H9 (cell line): ENCODE measurements around the gene PSMB3. TPM values are rescaled to one million over a fixed set of nuclear protein-coding genes. Genes with fewer than 3 reads are reported as not detected.

Experiments used
- DNase-seq: peaks from one replicate; pipeline ENCODE4 v3.0.0-alpha.2; 2017
- H2AFZ ChIP-seq: one replicate; pipeline ENCODE4 v1.6.1; 2013; ENCODE audit warnings: mild to moderate bottlenecking, low read length, control low read depth, moderate library complexity
- H2AK5ac ChIP-seq: 2 replicates; pipeline ENCODE4 v1.6.1; 2013; ENCODE audit warnings: low read length, control low read depth, mixed read lengths; ENCODE audit not compliant: insufficient read length
- H2BK120ac ChIP-seq: one replicate; pipeline ENCODE4 v1.6.1; 2013; ENCODE audit warnings: low read depth, mild to moderate bottlenecking, low read length, control low read depth, inconsistent platforms; ENCODE audit not compliant: poor library complexity, severe bottlenecking
- H2BK12ac ChIP-seq: 2 replicates; pipeline ENCODE4 v1.6.1; 2013; ENCODE audit warnings: low read length, control low read depth, mixed read lengths, low read depth; ENCODE audit not compliant: insufficient read length
- H2BK15ac ChIP-seq: 2 replicates; pipeline ENCODE4 v1.6.1; 2013; ENCODE audit warnings: low read depth, low read length, control low read depth
- H2BK20ac ChIP-seq: one replicate; pipeline ENCODE4 v1.6.1; 2013; ENCODE audit warnings: low read depth, mild to moderate bottlenecking, low read length, control low read depth, inconsistent platforms; ENCODE audit not compliant: poor library complexity, severe bottlenecking
- H2BK5ac ChIP-seq: 2 replicates; pipeline ENCODE4 v1.6.1; 2013; ENCODE audit warnings: low read length, control low read depth, mixed read lengths; ENCODE audit not compliant: insufficient read length
- H3K14ac ChIP-seq: 2 replicates; pipeline ENCODE4 v1.6.1; 2013; ENCODE audit warnings: low read length, control low read depth; ENCODE audit not compliant: insufficient read depth
- H3K18ac ChIP-seq: 2 replicates; pipeline ENCODE4 v1.6.1; 2013; ENCODE audit warnings: low read depth, mild to moderate bottlenecking, mixed read lengths, low read length, control low read depth; ENCODE audit not compliant: insufficient read length
- H3K23ac ChIP-seq: 2 replicates; pipeline ENCODE4 v1.6.1; 2013; ENCODE audit warnings: low read length, control low read depth, mixed read lengths, low read depth; ENCODE audit not compliant: insufficient read length
- H3K23me2 ChIP-seq: 2 replicates; pipeline ENCODE4 v1.6.1; 2013; ENCODE audit warnings: low read depth, mild to moderate bottlenecking, mixed read lengths, low read length, control low read depth; ENCODE audit not compliant: insufficient read length, poor library complexity, severe bottlenecking
- H3K27ac ChIP-seq: 2 replicates; pipeline ENCODE4 v1.5.1; 2013; ENCODE audit warnings: low read length, control low read depth, mixed read lengths, low read depth; ENCODE audit not compliant: insufficient read length
- H3K27me3 ChIP-seq: 2 replicates; pipeline ENCODE4 v1.6.1; 2013; ENCODE audit warnings: low read length, control low read depth, inconsistent platforms; ENCODE audit not compliant: insufficient read depth
- H3K4ac ChIP-seq: 2 replicates; pipeline ENCODE4 v1.6.1; 2013; ENCODE audit warnings: low read depth, mild to moderate bottlenecking, control low read depth, inconsistent platforms, low read length, moderate library complexity
- H3K4me1 ChIP-seq: 2 replicates; pipeline ENCODE4 v1.6.1; 2013; ENCODE audit warnings: low read length, control low read depth, inconsistent platforms; ENCODE audit not compliant: insufficient read depth
- H3K4me2 ChIP-seq: 2 replicates; pipeline ENCODE4 v1.6.1; 2013; ENCODE audit warnings: low read length, control low read depth, mixed read lengths; ENCODE audit not compliant: insufficient read length, insufficient read depth
- H3K56ac ChIP-seq: 2 replicates; pipeline ENCODE4 v1.6.1; 2013; ENCODE audit warnings: low read depth, mild to moderate bottlenecking, mixed read lengths, low read length, control low read depth; ENCODE audit not compliant: insufficient read length
- H3K79me1 ChIP-seq: 2 replicates; pipeline ENCODE4 v1.6.1; 2013; ENCODE audit warnings: low read depth, mild to moderate bottlenecking, moderate library complexity, low read length, control low read depth, inconsistent platforms; ENCODE audit not compliant: insufficient read depth, poor library complexity, severe bottlenecking
- H3K79me2 ChIP-seq: 2 replicates; pipeline ENCODE4 v1.6.1; 2013; ENCODE audit warnings: low read length, control low read depth, inconsistent platforms; ENCODE audit not compliant: insufficient read depth
- H3K9ac ChIP-seq: 2 replicates; pipeline ENCODE4 v1.6.1; 2013; ENCODE audit warnings: low read length, control low read depth, mixed read lengths; ENCODE audit not compliant: insufficient read length; ENCODE audit errors: extremely low read depth
- H3K9me3 ChIP-seq: one replicate; pipeline ENCODE4 v1.6.1; 2013; ENCODE audit warnings: low read depth, low read length, inconsistent platforms; ENCODE audit not compliant: control insufficient read depth
- H3T11ph ChIP-seq: one replicate; pipeline ENCODE4 v1.6.1; 2013; ENCODE audit warnings: mild to moderate bottlenecking, low read length, control low read depth, inconsistent platforms
- H4K20me1 ChIP-seq: one replicate; pipeline ENCODE4 v1.6.1; 2013; ENCODE audit not compliant: control insufficient read depth, insufficient read length, insufficient read depth
- H4K5ac ChIP-seq: 2 replicates; pipeline ENCODE4 v1.6.1; 2013; ENCODE audit warnings: low read depth, mild to moderate bottlenecking, mixed read lengths, low read length, control low read depth; ENCODE audit not compliant: insufficient read length
- H4K8ac ChIP-seq: replicated peaks from 2 replicates; pipeline ENCODE4 v1.6.1; 2013; ENCODE audit warnings: low read length, control low read depth, mixed read lengths, low read depth; ENCODE audit not compliant: insufficient read length
- H4K91ac ChIP-seq: 2 replicates; pipeline ENCODE4 v1.6.1; 2013; ENCODE audit warnings: low read depth, mild to moderate bottlenecking, moderate library complexity, mixed read lengths, low read length, control low read depth; ENCODE audit not compliant: insufficient read length
- H3K27ac Mint-ChIP-seq, 3 experiments: 2 replicates in 2 of 3; 3 replicates in 1 of 3; pipeline ENCODE4 v1.8.0; 2020 to 2021; ENCODE audit warnings: mixed read lengths in 3 of 3, mild to moderate bottlenecking in 1 of 3, moderate library complexity in 1 of 3
- H3K27me3 Mint-ChIP-seq: 2 replicates; pipeline ENCODE4 v1.8.0; 2021; ENCODE audit warnings: low read depth, mild to moderate bottlenecking, moderate library complexity, mixed read lengths
- H3K36me3 Mint-ChIP-seq, 3 experiments: 2 replicates in 2 of 3; 3 replicates in 1 of 3; pipeline ENCODE4 v1.8.0; 2020 to 2021; ENCODE audit warnings: low read depth in 3 of 3, mixed read lengths in 3 of 3; ENCODE audit not compliant: insufficient read depth in 1 of 3
- H3K4me1 Mint-ChIP-seq, 2 experiments: 2 replicates each; pipeline ENCODE4 v1.8.0; 2020; ENCODE audit warnings: mixed read lengths in 2 of 2
- H3K4me3 Mint-ChIP-seq, 2 experiments: 2 replicates in 1 of 2; 3 replicates in 1 of 2; pipeline ENCODE4 v1.8.0; 2020 to 2021; ENCODE audit warnings: mild to moderate bottlenecking in 2 of 2, mixed read lengths in 2 of 2, moderate library complexity in 1 of 2
- H3K9me3 Mint-ChIP-seq, 2 experiments: 2 replicates in 1 of 2; 3 replicates in 1 of 2; pipeline ENCODE4 v1.8.0; 2020; ENCODE audit warnings: mild to moderate bottlenecking in 2 of 2, mixed read lengths in 2 of 2, moderate library complexity in 1 of 2
- WGBS: extraction: QIAGEN DNeasy Blood & Tissue Kit; methylation state at CpG from one replicate; pipeline ENCODE4 v1.1.7; 2013; ENCODE audit warnings: missing lambda C conversion rate, low lambda C conversion rate, mixed read lengths; ENCODE audit not compliant: insufficient read length; ENCODE audit errors: extremely low coverage; 5-methylcytosine and 5-hydroxymethylcytosine counted together
- total RNA-seq: library from RNA; stranded (reverse); gene quantifications from 2 replicates; pipeline ENCODE4 v1.2.1, GENCODE V29; 2021
- TF ChIP-seq, protein P1 (sequence below): fragments of 200-600 bp; sonication (generic); conservative IDR thresholded peaks from 3 replicates; pipeline ENCODE4 v1.8.0; 2021; ENCODE audit warnings: antibody characterized with exemption, mild to moderate bottlenecking

The PSMB3 gene
- total RNA-seq, 1 experiment from 2014 or later: 242 TPM

- H3K27me3 ChIP-seq: no peaks in the 10 kb centered on the region
- no peak overlapping the region for H2BK120ac ChIP-seq
- DNase-seq: no peak
- H3K23ac ChIP-seq: no peak overlapping the region
- no peak overlapping the region for H2AK5ac ChIP-seq
- H2BK20ac ChIP-seq: no peak overlapping the region
- no peak overlapping the region for H2BK15ac ChIP-seq
- Mint-ChIP-seq H3K4me1 (no peaks in the 10 kb centered on the region), H3K9me3 (no peaks in the 10 kb centered on the region), H3K27ac (no peak overlapping the region), H3K36me3 (peaks cover 45 to 96% (median 77%) of the 10 kb centered on the region in 3 experiments), H3K4me3 (no peak overlapping the region), H3K27me3 (no peaks in the 10 kb centered on the region)
- no peak overlapping the region for H3K56ac ChIP-seq
- no peaks in the 10 kb centered on the region for H3K4me1 ChIP-seq
- H3K18ac ChIP-seq: no peak overlapping the region
- H3K79me2 ChIP-seq: no peaks in the 10 kb centered on the region
- no peak overlapping the region for H4K91ac ChIP-seq
- H3K14ac ChIP-seq: no peak overlapping the region
- no peak overlapping the region for H3K9ac ChIP-seq
- H3K27ac ChIP-seq: no peak overlapping the region
- H4K20me1 ChIP-seq: no peaks in the 10 kb centered on the region
- H3K9me3 ChIP-seq: no peaks in the 10 kb centered on the region
- H3K79me1 ChIP-seq: no peaks in the 10 kb centered on the region
- H2BK12ac ChIP-seq: no peak overlapping the region
- no CpG with 5 or more reads among the region's 6 CpGs for WGBS
- no peak overlapping the region for H4K8ac ChIP-seq
- H3T11ph ChIP-seq: no peak overlapping the region
- no peak overlapping the region for H2BK5ac ChIP-seq
- no peak overlapping the region for H2AFZ ChIP-seq
- H3K4me2 ChIP-seq: no peak overlapping the region
- no peaks in the 10 kb centered on the region for H3K23me2 ChIP-seq
- TF ChIP-seq, protein P1, sequence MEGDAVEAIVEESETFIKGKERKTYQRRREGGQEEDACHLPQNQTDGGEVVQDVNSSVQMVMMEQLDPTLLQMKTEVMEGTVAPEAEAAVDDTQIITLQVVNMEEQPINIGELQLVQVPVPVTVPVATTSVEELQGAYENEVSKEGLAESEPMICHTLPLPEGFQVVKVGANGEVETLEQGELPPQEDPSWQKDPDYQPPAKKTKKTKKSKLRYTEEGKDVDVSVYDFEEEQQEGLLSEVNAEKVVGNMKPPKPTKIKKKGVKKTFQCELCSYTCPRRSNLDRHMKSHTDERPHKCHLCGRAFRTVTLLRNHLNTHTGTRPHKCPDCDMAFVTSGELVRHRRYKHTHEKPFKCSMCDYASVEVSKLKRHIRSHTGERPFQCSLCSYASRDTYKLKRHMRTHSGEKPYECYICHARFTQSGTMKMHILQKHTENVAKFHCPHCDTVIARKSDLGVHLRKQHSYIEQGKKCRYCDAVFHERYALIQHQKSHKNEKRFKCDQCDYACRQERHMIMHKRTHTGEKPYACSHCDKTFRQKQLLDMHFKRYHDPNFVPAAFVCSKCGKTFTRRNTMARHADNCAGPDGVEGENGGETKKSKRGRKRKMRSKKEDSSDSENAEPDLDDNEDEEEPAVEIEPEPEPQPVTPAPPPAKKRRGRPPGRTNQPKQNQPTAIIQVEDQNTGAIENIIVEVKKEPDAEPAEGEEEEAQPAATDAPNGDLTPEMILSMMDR: no peak
- no peak overlapping the region for H4K5ac ChIP-seq
- no peak overlapping the region for H3K4ac ChIP-seq
Measured at GRCh38 chr17:38768417-38768816, 15.9 kb downstream of the PSMB3 start.
